Stimulated activated CD8-positive, alpha-beta memory T cell treated with anti-CD3 and anti-CD28 coated beads, Interleukin-15, amount 100 ng/mL, for 1 hour (primary cell): Measurements from ENCODE around the gene SPIB.
"Not testable (repeated sequence)": the region's sequence is repeated elsewhere in the genome, so short reads cannot be mapped to it uniquely, and the experiment has no call there.

Experiments used
- DNase-seq: peaks from one replicate; pipeline ENCODE4 v3.0.0-alpha.2; 2020; ENCODE audit warnings: low read depth

Gene SPIB

GRCh38 chr19:50418176-50419021 lies at the start of gene SPIB:
Gene SPIB, plus strand, starts transcription at chr19:50418938. Its CDS starts 25 bp downstream, at chr19:50418963.
- no peak for DNase-seq

GRCh38 chr19:50371914-50372475 lies 46.7 kb upstream of the SPIB start:
- DNase-seq = no peak

- peak; percentile 90 for DNase-seq
Observed at GRCh38 chr19:50376166-50377050, 42.3 kb upstream of the SPIB start, which contains the start of gene NR1H2. Gene NR1H2, plus strand, starts transcription at chr19:50376457. Its CDS starts 1,149 bp downstream, at chr19:50377606.

- no peak for DNase-seq
Observed at GRCh38 chr19:50377051-50377461, 41.7 kb upstream of the SPIB start.

GRCh38 chr19:50377517-50377916 lies 41.2 kb upstream of the SPIB start:
- DNase-seq = no peak

GRCh38 chr19:50378169-50378862 lies 40.4 kb upstream of the SPIB start:
- no peak for DNase-seq

GRCh38 chr19:50378863-50379236 lies 39.9 kb upstream of the SPIB start:
- no peak for DNase-seq

- no peak for DNase-seq
Observed at GRCh38 chr19:50379602-50380001, 39.1 kb upstream of the SPIB start.

- DNase-seq = no peak
Observed at GRCh38 chr19:50380137-50380536, 38.6 kb upstream of the SPIB start.

- DNase-seq = no peak
Observed at GRCh38 chr19:50380751-50381151, 38.0 kb upstream of the SPIB start.

- no peak for DNase-seq
Observed at GRCh38 chr19:50381881-50382729, 36.6 kb upstream of the SPIB start.

- DNase-seq = no peak
Observed at GRCh38 chr19:50383001-50383851, 35.5 kb upstream of the SPIB start.

GRCh38 chr19:50383852-50384684 lies 34.7 kb upstream of the SPIB start, which contains the start of gene POLD1:
Gene POLD1, plus strand, starts transcription at chr19:50384347. Its CDS starts 14,505 bp downstream, at chr19:50398852.
- peak; percentile 97 for DNase-seq

- no peak for DNase-seq
Observed at GRCh38 chr19:50384685-50385535, 33.8 kb upstream of the SPIB start.

GRCh38 chr19:50387176-50387867 lies 31.4 kb upstream of the SPIB start:
- no peak for DNase-seq

- no peak for DNase-seq
Observed at GRCh38 chr19:50387868-50388245, 30.9 kb upstream of the SPIB start.

- not testable (repeated sequence) for DNase-seq
Observed at GRCh38 chr19:50390295-50390694, 28.4 kb upstream of the SPIB start.
